Activated CD8-positive, alpha-beta T cell treated with anti-CD3 and anti-CD28 coated beads, Interleukin-2, amount 10 ng/mL, durations not matched to agents 7 days and 5 days (primary cell): Measurements from ENCODE around the gene ZSWIM6. TPM values are rescaled to one million over a fixed set of nuclear protein-coding genes. Genes with fewer than 3 reads are reported as not detected.
"Not testable (repeated sequence)": the region's sequence is repeated elsewhere in the genome, so short reads cannot be mapped to it uniquely, and the experiment has no call there.

ENCODE experiments used
- ATAC-seq: fragments of 150-1000 bp; cut with Tn5 transposase; one replicate; pipeline ENCODE4 v1.10.0; 2021; ENCODE audit warnings: moderate library complexity
- CTCF ChIA-PET: fragments of 350-600 bp; sonication (Branson Sonifier 250); formaldehyde crosslinking; loops from one replicate; lab custom pipeline; 2021; ENCODE audit warnings: antibody characterized with exemption; lab: Charles Lee
- POLR2A ChIA-PET: fragments of 350-600 bp; sonication (Branson Sonifier 250); formaldehyde crosslinking; loops from one replicate; lab custom pipeline; 2021; ENCODE audit warnings: antibody characterized with exemption; lab: Charles Lee
- DNase-seq: peaks from one replicate; pipeline ENCODE4 v3.0.0-alpha.2; 2020
- H3K27ac Mint-ChIP-seq: one replicate; pipeline ENCODE4 v1.8.0; 2021; ENCODE audit warnings: mild to moderate bottlenecking, mixed read lengths
- H3K27me3 Mint-ChIP-seq: one replicate; pipeline ENCODE4 v1.8.0; 2021; ENCODE audit warnings: low read depth, mixed read lengths
- H3K36me3 Mint-ChIP-seq: one replicate; pipeline ENCODE4 v1.8.0; 2021; ENCODE audit warnings: low read depth, mixed read lengths
- H3K4me1 Mint-ChIP-seq: one replicate; pipeline ENCODE4 v1.8.0; 2021; ENCODE audit warnings: low read depth, mixed read lengths
- H3K4me3 Mint-ChIP-seq: one replicate; pipeline ENCODE4 v1.8.0; 2021; ENCODE audit warnings: mild to moderate bottlenecking, mixed read lengths
- H3K9me3 Mint-ChIP-seq: one replicate; pipeline ENCODE4 v1.8.0; 2022; ENCODE audit warnings: mixed read lengths; ENCODE audit not compliant: insufficient read depth
- total RNA-seq, 2 experiments: library from RNA; stranded (reverse); gene quantifications; one replicate each; pipeline ENCODE4 v1.2.3, GENCODE V29; 2021

ZSWIM6 gene
- total RNA-seq, 2 experiments from 2014 or later = 2.5 to 2.6 TPM

- ChIA-PET CTCF (no interaction called here), POLR2A (no interaction called here)
- H3K4me3 Mint-ChIP-seq = no peak overlapping the region
- DNase-seq (no peak), ATAC-seq (no peak)
- H3K9me3 Mint-ChIP-seq = no peaks in the 10 kb centered on the region
- peaks cover 3% of the 10 kb centered on the region for H3K4me1 Mint-ChIP-seq
- peaks cover 4% of the 10 kb centered on the region for H3K27me3 Mint-ChIP-seq
- no peaks in the 10 kb centered on the region for H3K36me3 Mint-ChIP-seq
- no peak overlapping the region for H3K27ac Mint-ChIP-seq
These were observed 84.4 kb downstream of the ZSWIM6 start for GRCh38 chr5:61416420-61416819.

DNA sequence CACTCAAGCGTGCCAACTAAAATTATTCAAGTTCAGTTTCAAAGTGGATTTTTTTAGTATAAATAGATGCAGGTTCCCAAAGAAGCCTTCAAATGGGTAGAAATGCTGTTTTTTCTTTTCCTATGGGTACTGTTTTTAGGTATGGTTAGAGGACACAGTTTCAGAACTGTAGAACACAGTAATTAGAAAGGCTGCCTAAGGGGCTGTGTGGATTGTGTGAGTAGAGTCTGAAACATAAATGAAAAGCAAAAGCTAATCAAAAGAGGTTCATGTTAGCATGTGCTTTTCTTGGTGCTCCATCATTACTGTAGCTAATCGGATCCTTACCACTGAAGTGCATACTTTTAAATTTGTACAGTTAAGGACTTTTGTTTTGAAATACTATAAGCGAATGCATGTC is 85.3 kb downstream of the ZSWIM6 start:
- peaks cover 3% of the 10 kb centered on the region for H3K4me1 Mint-ChIP-seq
- H3K4me3 Mint-ChIP-seq = no peak overlapping the region
- peaks cover 2% of the 10 kb centered on the region for H3K36me3 Mint-ChIP-seq
- no peak for ATAC-seq
- peaks cover 4% of the 10 kb centered on the region for H3K27me3 Mint-ChIP-seq
- ChIA-PET CTCF (no interaction called here), POLR2A (no interaction called here)
- no peaks in the 10 kb centered on the region for H3K9me3 Mint-ChIP-seq
- no peak for DNase-seq
- H3K27ac Mint-ChIP-seq = no peak overlapping the region

DNA sequence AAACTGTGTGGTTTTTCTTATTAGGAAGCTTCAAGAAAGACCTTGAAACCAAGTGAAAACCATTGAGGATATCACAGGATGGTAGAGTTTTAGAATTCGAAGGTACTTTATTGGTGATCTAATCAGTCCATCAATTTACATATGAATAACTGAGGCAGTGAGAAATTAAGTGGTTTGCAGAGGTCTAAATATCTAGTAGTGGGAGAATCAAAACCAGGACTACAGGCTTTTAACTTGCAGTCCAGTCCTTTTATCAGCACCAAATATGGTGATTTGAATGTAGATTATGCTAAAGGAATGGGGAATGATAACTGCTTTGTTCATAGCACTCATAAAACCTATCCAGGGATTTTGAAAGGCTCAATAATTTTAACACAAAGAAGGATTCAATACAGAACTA is 85.8 kb downstream of the ZSWIM6 start:
- Mint-ChIP-seq H3K4me3 (no peak overlapping the region), H3K9me3 (no peaks in the 10 kb centered on the region), H3K27ac (no peak overlapping the region), H3K4me1 (peaks cover 3% of the 10 kb centered on the region), H3K36me3 (peaks cover 2% of the 10 kb centered on the region), H3K27me3 (peaks cover 4% of the 10 kb centered on the region)
- no peak for DNase-seq
- POLR2A ChIA-PET = no interaction called here
- no peak for ATAC-seq
- CTCF ChIA-PET = no interaction called here

DNA sequence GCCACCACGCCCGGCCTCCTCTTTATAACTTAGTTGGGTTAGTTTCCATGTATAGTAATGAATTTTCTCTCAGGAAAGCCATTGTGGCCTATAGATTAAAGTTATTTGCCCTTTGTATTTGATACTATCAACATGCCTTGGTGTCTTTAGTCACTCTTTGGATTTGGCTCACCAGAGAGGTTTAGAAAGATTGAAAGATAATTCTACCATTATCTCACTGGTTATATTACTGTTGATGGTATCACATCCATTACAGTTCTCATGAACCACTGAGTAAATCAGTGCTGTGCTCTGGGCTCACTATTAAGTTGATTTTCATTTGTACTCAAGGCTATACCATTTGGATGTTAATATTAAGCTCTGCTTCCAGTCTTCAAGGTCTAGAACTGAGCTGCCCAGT is 87.0 kb downstream of the ZSWIM6 start:
- no peak overlapping the region for H3K27ac Mint-ChIP-seq
- DNase-seq = no peak
- no peak overlapping the region for H3K4me3 Mint-ChIP-seq
- H3K27me3 Mint-ChIP-seq = peaks cover under 1% of the 10 kb centered on the region
- H3K9me3 Mint-ChIP-seq = no peaks in the 10 kb centered on the region
- ATAC-seq = no peak
- H3K4me1 Mint-ChIP-seq = peaks cover 12% of the 10 kb centered on the region
- POLR2A ChIA-PET = no interaction called here
- CTCF ChIA-PET = no interaction called here
- H3K36me3 Mint-ChIP-seq = peaks cover 2% of the 10 kb centered on the region

DNA sequence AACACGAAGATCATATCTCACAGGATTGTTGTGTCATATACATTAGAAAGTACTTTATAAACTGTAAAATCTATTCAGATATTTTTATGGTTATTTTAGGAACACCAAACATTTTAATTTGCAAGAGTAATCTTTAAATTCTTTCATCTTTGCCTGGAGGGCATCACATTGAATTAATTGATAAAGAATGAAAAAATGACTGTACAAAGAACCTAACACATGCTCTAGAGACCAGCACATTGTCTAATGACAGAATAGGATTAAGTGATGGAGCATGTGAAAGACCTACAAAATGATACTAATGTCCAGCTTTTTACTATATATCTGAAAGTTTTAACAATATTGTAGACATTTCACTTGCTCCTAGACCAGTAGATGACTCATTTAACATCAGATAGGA is 88.0 kb downstream of the ZSWIM6 start:
- POLR2A ChIA-PET = no interaction called here
- CTCF ChIA-PET = no interaction called here
- Mint-ChIP-seq H3K27ac (no peak overlapping the region), H3K36me3 (peaks cover 2% of the 10 kb centered on the region), H3K4me3 (no peak overlapping the region), H3K27me3 (no peaks in the 10 kb centered on the region), H3K9me3 (no peaks in the 10 kb centered on the region), H3K4me1 (peaks cover 12% of the 10 kb centered on the region)
- no peak for ATAC-seq
- no peak for DNase-seq

DNA sequence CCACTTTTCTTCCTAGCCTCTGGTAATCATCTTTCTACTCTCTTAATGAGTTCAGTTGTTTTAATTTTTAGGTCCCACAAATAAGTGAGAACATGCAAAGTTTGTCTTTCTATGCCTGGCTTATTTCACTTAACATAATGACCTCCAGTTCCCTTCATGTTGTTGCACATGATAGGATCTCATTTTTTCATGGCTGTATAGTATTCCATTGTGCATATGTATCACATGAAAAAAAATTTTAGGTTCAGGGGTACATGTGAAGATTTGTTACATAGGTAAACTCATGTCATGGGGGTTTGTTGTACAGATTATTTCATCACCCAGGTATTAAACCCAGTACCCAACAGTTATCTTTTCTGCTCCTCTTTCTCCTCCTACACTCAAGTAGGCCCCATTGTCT is 89.2 kb downstream of the ZSWIM6 start:
- ATAC-seq, H3K9me3 Mint-ChIP-seq, H3K4me3 Mint-ChIP-seq, DNase-seq, POLR2A ChIA-PET, H3K27ac Mint-ChIP-seq, CTCF ChIA-PET, H3K27me3 Mint-ChIP-seq, H3K36me3 Mint-ChIP-seq: not testable (repeated sequence)
- H3K4me1 Mint-ChIP-seq = peaks cover 12% of the 10 kb centered on the region

DNA sequence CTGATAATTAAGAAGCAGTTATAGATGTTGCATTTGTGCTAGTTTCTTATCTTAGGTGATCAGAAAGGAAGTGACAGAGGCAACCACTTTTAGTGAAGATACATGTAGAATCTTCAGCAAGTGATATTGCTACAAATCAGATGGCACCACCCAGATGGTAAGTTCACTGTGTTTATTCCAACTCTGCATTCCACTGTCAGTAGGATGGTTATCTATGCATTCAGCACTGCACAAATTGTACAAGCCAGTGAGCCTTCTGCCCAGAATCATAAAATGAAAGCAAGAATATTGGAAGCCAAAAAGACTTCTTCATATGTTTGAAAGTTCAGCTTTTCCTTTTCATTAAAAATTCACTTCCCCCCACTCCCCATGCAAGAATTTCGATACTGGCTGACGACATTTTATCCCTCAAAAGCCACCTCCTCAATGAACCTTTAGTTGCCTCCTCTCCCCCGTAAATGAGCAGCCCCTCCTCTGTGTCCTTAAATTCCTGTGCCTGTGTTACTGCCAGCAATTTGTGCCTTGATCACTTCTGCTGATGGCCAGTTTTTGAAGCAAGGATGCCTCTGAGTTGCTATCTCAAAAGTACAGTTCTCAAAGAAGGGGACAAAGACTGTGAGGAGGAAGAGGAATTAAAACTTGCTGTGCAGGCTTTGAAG is 91.6 kb downstream of the ZSWIM6 start:
- ATAC-seq (no peak), DNase-seq (no peak)
- POLR2A ChIA-PET = no interaction called here
- peaks cover 2% of the 10 kb centered on the region for H3K36me3 Mint-ChIP-seq
- H3K27me3 Mint-ChIP-seq = no peaks in the 10 kb centered on the region
- peaks cover 9% of the 10 kb centered on the region for H3K4me1 Mint-ChIP-seq
- CTCF ChIA-PET = no interaction called here
- no peak overlapping the region for H3K27ac Mint-ChIP-seq
- H3K9me3 Mint-ChIP-seq = no peaks in the 10 kb centered on the region
- H3K4me3 Mint-ChIP-seq = no peak overlapping the region

DNA sequence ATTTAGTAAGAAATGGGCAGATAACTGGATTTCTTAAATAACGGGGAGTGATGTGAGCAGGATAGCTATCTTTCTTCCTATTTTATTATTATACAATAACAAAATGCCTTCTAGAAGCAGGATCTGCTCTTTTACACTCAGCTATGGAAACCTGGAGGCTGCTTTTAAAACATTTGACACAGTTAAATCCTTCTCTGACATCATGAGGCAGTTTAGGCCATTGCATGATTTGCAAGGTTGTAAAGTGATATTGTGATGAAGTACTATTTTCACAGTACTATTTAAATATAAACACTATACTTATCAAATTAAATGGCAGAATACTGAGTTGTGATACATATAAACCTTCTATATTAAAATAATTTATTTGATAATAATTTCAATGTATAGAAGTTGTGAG is 93.9 kb downstream of the ZSWIM6 start:
- ChIA-PET CTCF (no interaction called here), POLR2A (no interaction called here)
- Mint-ChIP-seq H3K4me3 (no peak overlapping the region), H3K27ac (no peak overlapping the region), H3K36me3 (peaks cover 4% of the 10 kb centered on the region), H3K9me3 (no peaks in the 10 kb centered on the region), H3K4me1 (peaks cover 9% of the 10 kb centered on the region), H3K27me3 (no peaks in the 10 kb centered on the region)
- DNase-seq (no peak), ATAC-seq (no peak)

DNA sequence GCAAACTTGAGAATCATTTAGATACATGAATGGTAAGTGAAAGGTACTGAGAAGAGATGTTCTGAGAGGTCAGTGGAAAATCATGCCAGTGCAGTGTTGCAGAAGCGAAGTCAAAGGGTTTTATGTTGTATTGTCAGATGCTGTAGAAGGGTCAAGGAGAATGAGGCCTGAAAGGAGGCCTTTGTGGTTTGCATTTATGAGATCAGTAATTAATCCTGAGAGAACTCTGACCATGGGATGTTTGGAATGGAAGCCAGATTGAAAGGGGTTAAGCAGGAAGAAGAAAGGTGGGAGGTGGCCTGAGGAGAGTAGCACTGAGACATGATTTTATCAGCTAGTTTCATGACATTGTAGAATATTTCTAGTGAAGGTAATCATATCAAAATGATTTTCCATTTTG is 97.8 kb downstream of the ZSWIM6 start:
- ATAC-seq (no peak), DNase-seq (no peak)
- no peaks in the 10 kb centered on the region for H3K4me1 Mint-ChIP-seq
- H3K27me3 Mint-ChIP-seq = no peaks in the 10 kb centered on the region
- POLR2A ChIA-PET = no interaction called here
- H3K27ac Mint-ChIP-seq = no peak overlapping the region
- CTCF ChIA-PET = no interaction called here
- no peak overlapping the region for H3K4me3 Mint-ChIP-seq
- peaks cover 2% of the 10 kb centered on the region for H3K36me3 Mint-ChIP-seq
- no peaks in the 10 kb centered on the region for H3K9me3 Mint-ChIP-seq

GRCh38 chr5:61431923-61432620 is 100.0 kb downstream of the ZSWIM6 start:
- no peaks in the 10 kb centered on the region for H3K27me3 Mint-ChIP-seq
- DNase-seq (no peak), ATAC-seq (no peak)
- no peaks in the 10 kb centered on the region for H3K9me3 Mint-ChIP-seq
- peaks cover 2% of the 10 kb centered on the region for H3K36me3 Mint-ChIP-seq
- H3K4me1 Mint-ChIP-seq = no peaks in the 10 kb centered on the region
- no peak overlapping the region for H3K4me3 Mint-ChIP-seq
- CTCF ChIA-PET = no interaction called here
- H3K27ac Mint-ChIP-seq = no peak overlapping the region
- POLR2A ChIA-PET = no interaction called here

DNA sequence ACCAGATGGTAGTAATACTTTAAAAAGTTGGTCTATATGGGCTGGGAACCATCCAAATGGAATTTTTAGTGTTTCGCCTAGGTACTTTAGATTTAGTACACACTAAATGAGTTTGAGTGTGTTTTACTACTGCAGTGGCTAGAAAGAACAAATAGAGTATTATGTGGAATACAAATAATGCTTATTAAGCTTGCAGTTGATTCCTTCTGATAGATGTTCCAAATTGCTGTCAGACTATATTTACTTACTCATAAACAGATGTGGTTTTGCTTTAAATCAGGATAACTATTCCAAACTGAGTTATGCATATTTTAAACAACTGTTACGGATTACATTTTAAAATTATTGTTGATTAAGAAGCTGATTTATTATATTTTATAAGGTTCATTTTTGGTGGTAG is 103.3 kb downstream of the ZSWIM6 start:
- DNase-seq = no peak
- POLR2A ChIA-PET = no interaction called here
- Mint-ChIP-seq H3K4me1 (no peaks in the 10 kb centered on the region), H3K27ac (no peak overlapping the region), H3K4me3 (no peak overlapping the region), H3K9me3 (peaks cover 7% of the 10 kb centered on the region), H3K27me3 (no peaks in the 10 kb centered on the region), H3K36me3 (peaks cover 2% of the 10 kb centered on the region)
- ATAC-seq = no peak
- CTCF ChIA-PET = no interaction called here

- Mint-ChIP-seq H3K4me3 (no peak overlapping the region), H3K27ac (no peak overlapping the region), H3K27me3 (no peaks in the 10 kb centered on the region), H3K36me3 (peaks cover 8% of the 10 kb centered on the region), H3K9me3 (peaks cover 30% of the 10 kb centered on the region), H3K4me1 (no peaks in the 10 kb centered on the region)
- no peak for DNase-seq
- POLR2A ChIA-PET = no interaction called here
- no peak for ATAC-seq
- CTCF ChIA-PET = no interaction called here
These were observed 106.4 kb downstream of the ZSWIM6 start for GRCh38 chr5:61438298-61438970.
